Measurements from ENCODE around the gene GLTP.

DNA sequence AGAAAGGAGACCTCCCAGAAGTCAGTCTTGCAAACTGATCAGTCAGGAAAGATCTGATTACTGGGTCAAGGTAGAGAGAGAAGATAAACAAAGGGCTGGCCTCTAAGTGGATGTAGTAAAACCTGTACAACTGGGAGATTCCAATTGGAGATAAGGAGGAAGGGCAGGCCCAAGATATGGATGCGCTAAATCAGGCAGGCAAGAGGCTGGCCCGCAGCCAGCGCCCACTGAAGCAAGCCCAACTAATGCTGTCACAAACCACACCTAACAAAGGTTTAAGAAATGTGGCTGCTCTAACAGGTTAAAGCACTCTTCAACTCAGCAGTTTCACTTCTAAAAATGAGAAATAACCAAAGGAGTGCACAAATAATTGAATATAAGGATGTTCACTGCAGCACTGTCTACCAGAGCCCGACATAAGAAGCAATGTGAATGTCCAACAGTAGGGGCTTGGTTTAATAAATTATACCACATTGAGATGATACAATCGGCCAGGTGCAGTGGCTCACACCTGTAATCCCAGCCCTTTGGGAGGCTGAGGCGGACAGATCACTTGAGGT, 4.7 kb downstream of the GLTP start:
- TF ChIP-seq, protein P1, sequence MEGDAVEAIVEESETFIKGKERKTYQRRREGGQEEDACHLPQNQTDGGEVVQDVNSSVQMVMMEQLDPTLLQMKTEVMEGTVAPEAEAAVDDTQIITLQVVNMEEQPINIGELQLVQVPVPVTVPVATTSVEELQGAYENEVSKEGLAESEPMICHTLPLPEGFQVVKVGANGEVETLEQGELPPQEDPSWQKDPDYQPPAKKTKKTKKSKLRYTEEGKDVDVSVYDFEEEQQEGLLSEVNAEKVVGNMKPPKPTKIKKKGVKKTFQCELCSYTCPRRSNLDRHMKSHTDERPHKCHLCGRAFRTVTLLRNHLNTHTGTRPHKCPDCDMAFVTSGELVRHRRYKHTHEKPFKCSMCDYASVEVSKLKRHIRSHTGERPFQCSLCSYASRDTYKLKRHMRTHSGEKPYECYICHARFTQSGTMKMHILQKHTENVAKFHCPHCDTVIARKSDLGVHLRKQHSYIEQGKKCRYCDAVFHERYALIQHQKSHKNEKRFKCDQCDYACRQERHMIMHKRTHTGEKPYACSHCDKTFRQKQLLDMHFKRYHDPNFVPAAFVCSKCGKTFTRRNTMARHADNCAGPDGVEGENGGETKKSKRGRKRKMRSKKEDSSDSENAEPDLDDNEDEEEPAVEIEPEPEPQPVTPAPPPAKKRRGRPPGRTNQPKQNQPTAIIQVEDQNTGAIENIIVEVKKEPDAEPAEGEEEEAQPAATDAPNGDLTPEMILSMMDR (IDR thresholded peaks at IDR 0.05), result no peak
- TF ChIP-seq POLR2A (IDR thresholded peaks at IDR 0.05), result no peak
